GM21825 (cell line): ENCODE data around the gene HOTAIR.

ENCODE experiments used
- ATAC-seq: cut with Tn5 transposase; IDR thresholded peaks from one replicate; pipeline ENCODE4 v1.9.1; 2021; ENCODE audit warnings: mild to moderate bottlenecking, moderate library complexity; ENCODE audit not compliant: unreplicated experiment

Gene HOTAIR

GRCh38 chr12:53930591-53931255 lies 44.0 kb downstream of the HOTAIR start:
- no peak for ATAC-seq

GRCh38 chr12:53929527-53929926 lies 45.2 kb downstream of the HOTAIR start:
- ATAC-seq = no peak

GRCh38 chr12:53928054-53928835 lies 46.5 kb downstream of the HOTAIR start:
- no peak for ATAC-seq

- ATAC-seq = no peak
Observed at GRCh38 chr12:53927220-53928029, 47.3 kb downstream of the HOTAIR start.

GRCh38 chr12:53924521-53925405 lies 50.0 kb downstream of the HOTAIR start:
- ATAC-seq = no peak

- no peak for ATAC-seq
Observed at GRCh38 chr12:53916788-53917655, 57.7 kb downstream of the HOTAIR start.
